SK-N-SH treated with all-trans-retinoic acid at 6 μM for 48 hours (cell line): ENCODE data around the gene NHS.

Experiments
- ATAC-seq: fragments of 200-7000 bp; cut with Tn5 transposase; 3 replicates; pipeline ENCODE4 v1.9.1; 2020; ENCODE audit warnings: mild to moderate bottlenecking, moderate library complexity
- ARNTL ChIP-seq: fragments of 450-650 bp; formaldehyde crosslinking; IDR thresholded peaks from 2 replicates; pipeline ENCODE4 v1.5.0; 2020; ENCODE audit warnings: low read depth, mild to moderate bottlenecking, moderate library complexity, borderline replicate concordance
- BACH2 ChIP-seq: fragments of 250-450 bp; sonication (Bioruptor Pico); IDR thresholded peaks from 2 replicates; pipeline ENCODE4 v1.9.0; 2021; ENCODE audit warnings: mild to moderate bottlenecking, borderline replicate concordance
- ESRRG ChIP-seq: fragments of 250-450 bp; sonication (Bioruptor Pico); IDR thresholded peaks from 2 replicates; pipeline ENCODE4 v1.6.1; 2021; ENCODE audit warnings: mild to moderate bottlenecking
- GLIS3 ChIP-seq: fragments of 250-450 bp; sonication (Bioruptor Pico); IDR thresholded peaks from 2 replicates; pipeline ENCODE4 v1.5.0; 2020; ENCODE audit warnings: mild to moderate bottlenecking, moderate library complexity
- OSR1 ChIP-seq: fragments of 250-450 bp; sonication (Bioruptor Pico); IDR thresholded peaks from 2 replicates; pipeline ENCODE4 v1.8.0; 2022; ENCODE audit warnings: moderate library complexity, mild to moderate bottlenecking, inconsistent platforms
- PPARA ChIP-seq: fragments of 250-450 bp; sonication (Bioruptor Pico); IDR thresholded peaks from 2 replicates; pipeline ENCODE4 v1.5.0; 2020; ENCODE audit warnings: mild to moderate bottlenecking, borderline replicate concordance
- RARB ChIP-seq: fragments of 250-450 bp; sonication (Bioruptor Pico); IDR thresholded peaks from 2 replicates; pipeline ENCODE4 v1.8.0; 2021; ENCODE audit warnings: mild to moderate bottlenecking, moderate library complexity
- SNAI2 ChIP-seq: fragments of 250-450 bp; sonication (Bioruptor Pico); IDR thresholded peaks from 2 replicates; pipeline ENCODE4 v1.5.0; 2020; ENCODE audit warnings: mild to moderate bottlenecking, moderate library complexity
- TCF4 ChIP-seq: fragments of 250-450 bp; sonication (Bioruptor Pico); IDR thresholded peaks from 2 replicates; pipeline ENCODE4 v1.8.0; 2021; ENCODE audit warnings: mild to moderate bottlenecking, moderate library complexity, borderline replicate concordance
- TOX ChIP-seq: fragments of 250-450 bp; sonication (Bioruptor Pico); IDR thresholded peaks from 2 replicates; pipeline ENCODE4 v1.8.0; 2021; ENCODE audit warnings: mild to moderate bottlenecking, moderate library complexity, borderline replicate concordance
- ZC3H10 ChIP-seq: fragments of 250-450 bp; sonication (Bioruptor Pico); IDR thresholded peaks from 2 replicates; pipeline ENCODE4 v1.5.1; 2021; ENCODE audit warnings: mild to moderate bottlenecking, moderate library complexity
- ZFP3 ChIP-seq: fragments of 250-450 bp; sonication (Bioruptor Pico); IDR thresholded peaks from 2 replicates; pipeline ENCODE4 v1.5.0; 2020; ENCODE audit warnings: mild to moderate bottlenecking, moderate library complexity
- ZFP30 ChIP-seq: fragments of 450-650 bp; formaldehyde crosslinking; IDR thresholded peaks from 2 replicates; pipeline ENCODE4 v1.5.0; 2022; ENCODE audit warnings: mild to moderate bottlenecking, moderate library complexity
- ZNF565 ChIP-seq: fragments of 450-650 bp; formaldehyde crosslinking; conservative IDR thresholded peaks from 2 replicates; pipeline ENCODE4 v1.5.0; 2020; ENCODE audit warnings: low read depth, mild to moderate bottlenecking, moderate library complexity
- ZNF70 ChIP-seq: fragments of 450-650 bp; formaldehyde crosslinking; IDR thresholded peaks from 2 replicates; pipeline ENCODE4 v1.5.0; 2020; ENCODE audit warnings: mild to moderate bottlenecking, moderate library complexity
- ZNF8 ChIP-seq: fragments of 450-650 bp; formaldehyde crosslinking; IDR thresholded peaks from 2 replicates; pipeline ENCODE4 v1.5.0; 2020; ENCODE audit warnings: mild to moderate bottlenecking, moderate library complexity
- TF ChIP-seq, protein P1 (sequence below): fragments of 250-450 bp; sonication (Bioruptor Pico); IDR thresholded peaks from 2 replicates; pipeline ENCODE4 v1.5.1; 2021; ENCODE audit warnings: mild to moderate bottlenecking, moderate library complexity
- TF ChIP-seq, protein P2 (sequence below): fragments of 250-450 bp; sonication (Bioruptor Pico); IDR thresholded peaks from 2 replicates; pipeline ENCODE4 v1.8.0; 2020; ENCODE audit warnings: mild to moderate bottlenecking, moderate library complexity, borderline replicate concordance
- TF ChIP-seq, protein P3 (sequence below): fragments of 250-450 bp; sonication (Bioruptor Pico); IDR thresholded peaks from 2 replicates; pipeline ENCODE4 v1.5.0; 2020; ENCODE audit warnings: mild to moderate bottlenecking, moderate library complexity
- TF ChIP-seq, protein P4 (sequence below): fragments of 250-450 bp; sonication (Bioruptor Pico); IDR thresholded peaks from 2 replicates; pipeline ENCODE4 v1.5.1; 2020; ENCODE audit warnings: low read depth, mild to moderate bottlenecking, moderate library complexity

NHS gene

DNA sequence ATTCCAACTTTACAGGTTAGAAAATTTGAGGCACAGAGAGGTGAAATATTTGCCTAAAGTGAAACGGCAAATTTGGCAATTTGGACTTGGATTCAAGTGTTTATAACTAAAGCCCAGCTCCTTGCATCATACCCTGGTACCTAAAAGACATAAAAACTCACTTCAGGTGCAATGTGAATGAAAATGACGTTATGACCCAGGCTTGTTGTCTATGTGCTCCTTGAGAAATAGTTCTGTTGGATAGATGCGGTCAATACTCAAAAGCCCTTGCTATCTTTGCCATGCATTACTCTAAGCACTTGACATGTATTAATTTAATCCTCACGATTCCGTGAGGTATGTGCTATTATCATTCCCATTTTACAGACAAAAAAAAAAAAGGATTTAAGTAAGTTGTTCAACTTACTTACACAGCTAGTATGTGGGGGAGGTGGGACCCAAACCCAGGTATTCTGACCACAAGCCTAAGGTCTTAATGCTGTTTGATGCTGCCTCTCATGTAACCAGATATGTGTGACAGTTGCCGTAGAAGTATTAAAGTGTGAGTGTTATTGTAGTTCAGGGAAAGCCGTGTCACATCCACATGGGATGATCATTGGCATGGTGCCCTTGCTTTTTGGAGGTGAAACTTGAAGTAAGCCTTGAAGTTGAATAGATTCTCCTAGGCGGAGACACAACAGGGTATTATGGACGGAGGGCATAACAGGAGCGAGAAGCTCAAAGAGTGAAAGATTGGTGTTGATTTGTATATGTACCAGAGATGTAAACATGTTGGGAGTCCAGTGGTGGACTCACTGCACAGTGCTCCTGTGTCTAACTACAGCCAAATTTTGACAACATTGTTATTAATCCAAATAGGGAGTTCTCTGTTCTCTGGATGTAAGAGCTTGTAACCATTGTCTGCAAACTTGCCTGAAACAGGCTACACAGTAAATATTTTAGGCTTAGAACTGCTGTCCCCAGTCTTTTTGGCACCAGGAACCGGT is 365.4 kb downstream of the NHS start:
- ATAC-seq = no peak
- TF ChIP-seq GLIS3 (CRISPR knock-in tag) (no peak), RARB (no peak), ZNF565 (CRISPR knock-in tag) (no peak), OSR1 (CRISPR knock-in tag) (no peak), SNAI2 (no peak), BACH2 (CRISPR knock-in tag) (no peak), ARNTL (CRISPR knock-in tag) (no peak), PPARA (CRISPR knock-in tag) (no peak), ZC3H10 (CRISPR knock-in tag) (no peak), ZFP30 (CRISPR knock-in tag) (no peak), ZNF70 (no peak), ESRRG (no peak), ZNF8 (CRISPR knock-in tag) (no peak)
- TF ChIP-seq, protein P1, sequence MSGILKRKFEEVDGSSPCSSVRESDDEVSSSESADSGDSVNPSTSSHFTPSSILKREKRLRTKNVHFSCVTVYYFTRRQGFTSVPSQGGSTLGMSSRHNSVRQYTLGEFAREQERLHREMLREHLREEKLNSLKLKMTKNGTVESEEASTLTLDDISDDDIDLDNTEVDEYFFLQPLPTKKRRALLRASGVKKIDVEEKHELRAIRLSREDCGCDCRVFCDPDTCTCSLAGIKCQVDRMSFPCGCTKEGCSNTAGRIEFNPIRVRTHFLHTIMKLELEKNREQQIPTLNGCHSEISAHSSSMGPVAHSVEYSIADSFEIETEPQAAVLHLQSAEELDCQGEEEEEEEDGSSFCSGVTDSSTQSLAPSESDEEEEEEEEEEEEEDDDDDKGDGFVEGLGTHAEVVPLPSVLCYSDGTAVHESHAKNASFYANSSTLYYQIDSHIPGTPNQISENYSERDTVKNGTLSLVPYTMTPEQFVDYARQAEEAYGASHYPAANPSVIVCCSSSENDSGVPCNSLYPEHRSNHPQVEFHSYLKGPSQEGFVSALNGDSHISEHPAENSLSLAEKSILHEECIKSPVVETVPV = no peak
- TF ChIP-seq, protein P2, sequence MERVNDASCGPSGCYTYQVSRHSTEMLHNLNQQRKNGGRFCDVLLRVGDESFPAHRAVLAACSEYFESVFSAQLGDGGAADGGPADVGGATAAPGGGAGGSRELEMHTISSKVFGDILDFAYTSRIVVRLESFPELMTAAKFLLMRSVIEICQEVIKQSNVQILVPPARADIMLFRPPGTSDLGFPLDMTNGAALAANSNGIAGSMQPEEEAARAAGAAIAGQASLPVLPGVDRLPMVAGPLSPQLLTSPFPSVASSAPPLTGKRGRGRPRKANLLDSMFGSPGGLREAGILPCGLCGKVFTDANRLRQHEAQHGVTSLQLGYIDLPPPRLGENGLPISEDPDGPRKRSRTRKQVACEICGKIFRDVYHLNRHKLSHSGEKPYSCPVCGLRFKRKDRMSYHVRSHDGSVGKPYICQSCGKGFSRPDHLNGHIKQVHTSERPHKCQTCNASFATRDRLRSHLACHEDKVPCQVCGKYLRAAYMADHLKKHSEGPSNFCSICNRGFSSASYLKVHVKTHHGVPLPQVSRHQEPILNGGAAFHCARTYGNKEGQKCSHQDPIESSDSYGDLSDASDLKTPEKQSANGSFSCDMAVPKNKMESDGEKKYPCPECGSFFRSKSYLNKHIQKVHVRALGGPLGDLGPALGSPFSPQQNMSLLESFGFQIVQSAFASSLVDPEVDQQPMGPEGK (CRISPR knock-in tag) = no peak
- TF ChIP-seq, protein P3, sequence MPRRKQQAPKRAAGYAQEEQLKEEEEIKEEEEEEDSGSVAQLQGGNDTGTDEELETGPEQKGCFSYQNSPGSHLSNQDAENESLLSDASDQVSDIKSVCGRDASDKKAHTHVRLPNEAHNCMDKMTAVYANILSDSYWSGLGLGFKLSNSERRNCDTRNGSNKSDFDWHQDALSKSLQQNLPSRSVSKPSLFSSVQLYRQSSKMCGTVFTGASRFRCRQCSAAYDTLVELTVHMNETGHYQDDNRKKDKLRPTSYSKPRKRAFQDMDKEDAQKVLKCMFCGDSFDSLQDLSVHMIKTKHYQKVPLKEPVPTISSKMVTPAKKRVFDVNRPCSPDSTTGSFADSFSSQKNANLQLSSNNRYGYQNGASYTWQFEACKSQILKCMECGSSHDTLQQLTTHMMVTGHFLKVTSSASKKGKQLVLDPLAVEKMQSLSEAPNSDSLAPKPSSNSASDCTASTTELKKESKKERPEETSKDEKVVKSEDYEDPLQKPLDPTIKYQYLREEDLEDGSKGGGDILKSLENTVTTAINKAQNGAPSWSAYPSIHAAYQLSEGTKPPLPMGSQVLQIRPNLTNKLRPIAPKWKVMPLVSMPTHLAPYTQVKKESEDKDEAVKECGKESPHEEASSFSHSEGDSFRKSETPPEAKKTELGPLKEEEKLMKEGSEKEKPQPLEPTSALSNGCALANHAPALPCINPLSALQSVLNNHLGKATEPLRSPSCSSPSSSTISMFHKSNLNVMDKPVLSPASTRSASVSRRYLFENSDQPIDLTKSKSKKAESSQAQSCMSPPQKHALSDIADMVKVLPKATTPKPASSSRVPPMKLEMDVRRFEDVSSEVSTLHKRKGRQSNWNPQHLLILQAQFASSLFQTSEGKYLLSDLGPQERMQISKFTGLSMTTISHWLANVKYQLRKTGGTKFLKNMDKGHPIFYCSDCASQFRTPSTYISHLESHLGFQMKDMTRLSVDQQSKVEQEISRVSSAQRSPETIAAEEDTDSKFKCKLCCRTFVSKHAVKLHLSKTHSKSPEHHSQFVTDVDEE (CRISPR knock-in tag) = no peak
- TF ChIP-seq, all 23 proteins: peak for 0

DNA sequence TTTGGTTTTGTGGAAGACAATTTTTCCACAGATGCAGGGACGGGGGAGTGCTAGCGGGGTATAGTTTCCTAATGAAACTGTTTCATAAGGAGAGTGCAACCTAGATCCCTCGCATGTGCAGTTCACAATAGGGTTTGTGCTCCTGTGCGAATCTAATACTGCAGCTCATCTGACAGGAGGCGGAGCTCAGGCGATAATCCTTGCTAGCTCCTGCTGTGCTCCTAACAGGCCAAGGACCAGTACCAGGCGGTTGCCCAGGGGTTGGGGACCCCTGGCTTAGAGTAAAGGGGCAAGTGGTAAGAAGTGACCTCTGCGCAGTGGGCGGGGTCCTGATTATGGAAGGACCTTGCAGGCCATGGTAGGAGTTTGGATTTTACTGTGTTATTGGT is 366.1 kb downstream of the NHS start:
- no peak for ATAC-seq
- TF ChIP-seq TOX (CRISPR knock-in tag) (no peak), ZNF8 (CRISPR knock-in tag) (no peak), ZFP3 (CRISPR knock-in tag) (no peak), ZNF70 (no peak), ARNTL (CRISPR knock-in tag) (no peak), TCF4 (no peak)
- TF ChIP-seq, protein P2 (CRISPR knock-in tag) = no peak
- TF ChIP-seq, protein P4, sequence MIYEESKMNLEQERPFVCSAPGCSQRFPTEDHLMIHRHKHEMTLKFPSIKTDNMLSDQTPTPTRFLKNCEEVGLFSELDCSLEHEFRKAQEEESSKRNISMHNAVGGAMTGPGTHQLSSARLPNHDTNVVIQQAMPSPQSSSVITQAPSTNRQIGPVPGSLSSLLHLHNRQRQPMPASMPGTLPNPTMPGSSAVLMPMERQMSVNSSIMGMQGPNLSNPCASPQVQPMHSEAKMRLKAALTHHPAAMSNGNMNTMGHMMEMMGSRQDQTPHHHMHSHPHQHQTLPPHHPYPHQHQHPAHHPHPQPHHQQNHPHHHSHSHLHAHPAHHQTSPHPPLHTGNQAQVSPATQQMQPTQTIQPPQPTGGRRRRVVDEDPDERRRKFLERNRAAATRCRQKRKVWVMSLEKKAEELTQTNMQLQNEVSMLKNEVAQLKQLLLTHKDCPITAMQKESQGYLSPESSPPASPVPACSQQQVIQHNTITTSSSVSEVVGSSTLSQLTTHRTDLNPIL (CRISPR knock-in tag) = no peak
- TF ChIP-seq, protein P3 (CRISPR knock-in tag) = no peak
- TF ChIP-seq, protein P1 = no peak
- TF ChIP-seq, all 23 proteins: peak for 0
